ENCODE data around the gene ERMARD.

Gene ERMARD

DNA sequence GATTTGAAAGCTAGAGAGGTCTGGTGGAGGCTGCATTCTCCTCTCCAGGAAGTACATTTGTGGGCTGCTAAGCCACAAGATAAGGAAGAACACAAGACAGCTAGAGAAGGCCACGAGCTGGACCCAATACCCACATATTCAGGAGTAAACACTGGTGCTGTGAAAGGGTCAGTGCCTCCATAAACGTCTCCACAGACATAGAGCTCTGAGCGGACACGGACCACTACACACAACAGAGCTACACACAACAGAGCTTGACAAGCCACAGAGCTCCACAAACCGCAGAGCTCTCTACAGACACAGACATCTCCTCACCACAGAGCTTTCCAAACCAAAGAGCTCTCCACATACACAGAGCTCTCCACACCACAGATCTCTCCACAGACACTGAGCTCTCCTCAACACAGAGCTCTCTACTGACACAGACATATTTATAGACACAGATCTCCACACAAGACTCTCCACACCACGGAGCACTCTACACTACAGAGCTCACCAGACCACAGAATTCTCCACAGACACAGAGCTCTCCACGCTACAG, 51.9 kb downstream of the ERMARD start:
- no peak for DNase-seq

DNA sequence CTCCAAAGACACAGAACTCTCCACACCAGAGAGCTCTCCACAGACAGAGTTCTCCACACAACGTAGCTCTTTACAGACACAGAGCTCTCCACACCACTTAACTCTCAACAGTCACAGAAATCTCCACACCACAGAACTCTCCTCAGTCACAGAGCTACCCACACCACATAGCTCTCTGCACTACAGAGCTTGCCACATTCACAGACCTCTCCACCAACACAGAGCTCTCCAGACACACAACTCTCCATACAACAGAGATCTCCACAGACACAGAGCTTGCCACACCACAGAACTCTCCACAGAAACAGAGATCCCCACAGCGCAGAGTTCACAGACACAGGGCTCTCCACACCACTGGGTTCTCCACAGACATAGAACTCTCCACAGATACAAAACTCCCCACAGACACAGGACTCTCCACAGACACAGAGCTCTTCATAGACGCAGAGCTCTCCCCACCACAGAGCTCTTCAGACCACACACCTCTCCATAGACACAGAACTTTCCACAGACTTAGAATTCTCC, 52.5 kb downstream of the ERMARD start:
- no peak for DNase-seq

DNA sequence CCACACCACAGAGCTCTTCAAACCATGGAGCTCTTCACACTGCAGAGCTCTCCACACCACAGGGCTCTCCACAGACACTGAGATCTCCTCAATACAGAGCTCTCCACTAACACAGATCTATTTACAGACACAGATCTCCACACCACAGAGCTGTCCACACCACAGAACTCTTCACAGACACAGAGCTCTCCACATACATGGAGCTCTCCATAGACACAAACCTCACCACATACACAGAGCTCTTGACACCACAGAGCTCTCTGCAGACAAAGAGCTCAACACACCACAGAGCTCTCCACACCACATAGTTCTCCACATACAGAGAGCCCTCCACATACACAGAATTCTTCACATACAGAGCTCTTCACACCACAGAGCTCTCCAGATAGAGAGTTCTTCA, 53.0 kb downstream of the ERMARD start:
- no peak for DNase-seq

DNA sequence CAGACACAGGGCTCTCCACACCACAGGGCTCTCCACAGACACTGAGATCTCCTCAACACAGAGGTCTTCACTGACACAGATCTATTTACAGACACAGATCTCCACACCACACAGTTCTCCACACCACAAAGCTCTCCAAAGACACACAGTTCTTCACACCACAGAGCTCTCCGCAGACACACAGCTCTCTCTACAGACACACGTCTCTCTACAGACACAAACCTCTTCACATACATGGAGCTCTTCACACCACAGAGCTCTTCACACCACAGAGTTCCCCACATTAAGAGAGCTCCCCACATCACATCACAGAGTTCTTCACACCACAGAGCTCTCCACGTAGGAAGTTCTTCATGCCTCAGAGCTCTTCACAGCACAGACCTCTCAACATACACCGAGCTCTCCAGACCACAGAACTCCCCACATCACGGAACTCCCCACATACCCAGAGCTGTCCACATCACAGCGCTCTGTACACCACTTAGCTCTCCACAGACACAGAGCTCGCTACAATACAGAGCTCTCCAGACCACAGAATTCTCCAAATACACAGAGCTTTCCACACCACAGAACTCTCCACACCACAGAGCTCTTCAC, 53.9 kb downstream of the ERMARD start:
- no peak for DNase-seq

DNA sequence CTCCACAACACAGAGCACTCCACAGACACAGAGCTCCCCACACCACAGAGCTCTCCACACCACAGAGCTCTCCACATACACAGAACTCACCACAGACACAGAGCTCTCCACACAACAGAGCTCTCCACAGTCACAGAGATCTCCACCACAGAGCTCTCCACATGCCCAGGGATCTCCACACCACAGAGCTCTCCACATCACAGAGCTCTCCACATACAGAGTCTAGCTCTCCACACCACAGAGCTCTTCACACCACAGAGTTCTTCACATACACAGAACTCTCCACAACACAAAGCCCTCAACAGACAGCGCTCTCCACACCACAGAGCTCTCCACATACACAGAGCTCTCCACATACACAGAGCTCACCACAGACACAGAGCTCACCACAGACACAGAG, 55.3 kb downstream of the ERMARD start:
- DNase-seq, result no peak

DNA sequence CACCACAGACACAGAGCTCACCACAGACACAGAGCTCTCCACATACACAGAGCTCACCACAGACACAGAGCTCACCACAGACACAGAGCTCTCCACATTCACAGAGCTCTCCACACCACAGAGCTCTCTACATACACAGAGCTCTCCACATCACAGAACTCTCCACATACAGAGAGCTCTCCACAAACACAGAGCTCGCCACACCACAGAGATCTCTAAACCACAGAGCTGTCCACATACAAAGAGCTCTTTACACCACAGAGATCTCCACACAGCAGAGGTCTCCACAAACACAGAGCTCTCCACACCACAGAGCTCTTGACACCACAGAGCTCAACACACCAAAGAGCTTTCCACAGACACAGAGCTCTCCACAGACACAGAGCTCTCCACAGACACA, 55.8 kb downstream of the ERMARD start:
- DNase-seq, result no peak

DNA sequence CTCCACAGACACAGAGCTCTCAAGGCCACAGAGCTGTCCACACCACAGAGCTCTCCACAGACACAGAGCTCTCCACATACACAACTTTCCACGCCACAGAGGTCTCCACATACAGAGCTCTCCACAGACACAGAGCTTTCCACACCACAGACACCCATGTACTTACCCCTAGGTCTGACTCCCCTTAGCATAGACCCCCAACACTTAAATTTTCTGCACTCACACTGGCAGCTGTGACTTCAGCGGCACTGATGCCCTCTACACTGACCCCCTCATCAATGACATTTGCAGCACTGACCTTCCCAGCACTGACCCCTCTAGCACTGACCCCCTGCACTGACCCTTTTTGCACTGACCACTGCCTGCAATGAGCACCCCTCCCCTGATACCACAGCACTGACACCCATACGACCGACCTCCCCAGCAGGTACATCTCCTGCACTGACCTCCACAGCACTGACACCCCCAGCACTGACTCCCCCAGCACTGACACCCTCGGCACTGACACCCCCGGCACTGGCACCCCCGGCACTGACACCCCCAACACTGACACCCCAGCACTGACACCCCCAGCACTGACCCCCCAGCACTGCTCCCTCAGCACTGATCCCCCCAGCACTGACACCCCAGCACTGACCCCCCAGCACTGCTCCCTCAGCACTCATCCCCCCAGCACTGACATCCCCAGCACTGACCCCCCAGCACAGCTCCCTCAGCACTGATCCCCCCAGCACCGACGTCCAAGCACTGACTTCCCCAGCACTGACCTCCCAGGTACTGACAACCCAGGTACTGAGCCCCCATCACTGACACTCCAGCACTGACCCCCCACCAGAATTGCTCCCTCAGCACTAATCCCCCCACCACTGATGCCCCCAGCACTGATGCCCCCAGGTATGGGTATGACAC, 56.5 kb downstream of the ERMARD start:
- no peak for DNase-seq

DNA sequence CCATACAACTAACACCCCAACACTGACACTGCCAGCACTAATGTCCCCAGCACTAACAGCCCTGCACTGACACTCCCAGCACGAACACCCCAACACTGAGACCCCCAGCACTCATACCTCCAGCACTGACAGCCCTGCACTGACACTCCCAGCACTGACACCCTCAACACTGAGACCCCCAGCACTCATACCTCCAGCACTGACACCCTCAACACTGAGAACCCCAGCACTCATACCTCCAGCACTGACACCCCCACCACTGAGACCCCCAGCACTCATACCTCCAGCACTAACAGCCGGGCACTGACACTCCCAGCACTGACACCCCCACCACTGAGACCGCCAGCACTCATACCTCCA, 57.2 kb downstream of the ERMARD start:
- no peak for DNase-seq

DNA sequence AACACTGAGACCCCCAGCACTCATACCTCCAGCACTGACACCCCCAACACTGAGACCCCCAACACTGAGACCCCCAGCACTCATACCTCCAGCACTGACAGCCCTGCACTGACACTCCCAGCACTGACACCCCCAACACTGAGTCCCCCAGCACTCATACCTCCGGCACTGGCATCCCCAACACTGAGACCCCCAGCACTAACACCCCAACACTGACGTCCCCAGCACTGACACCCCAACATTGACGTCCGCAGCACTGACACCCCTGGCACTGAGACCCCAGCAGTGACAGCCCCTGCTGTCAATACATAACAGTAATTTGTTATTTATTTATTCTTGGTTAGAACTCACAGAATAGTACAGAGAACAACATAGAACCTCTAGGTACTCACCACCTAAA, 58.0 kb downstream of the ERMARD start:
- no peak for DNase-seq

DNA sequence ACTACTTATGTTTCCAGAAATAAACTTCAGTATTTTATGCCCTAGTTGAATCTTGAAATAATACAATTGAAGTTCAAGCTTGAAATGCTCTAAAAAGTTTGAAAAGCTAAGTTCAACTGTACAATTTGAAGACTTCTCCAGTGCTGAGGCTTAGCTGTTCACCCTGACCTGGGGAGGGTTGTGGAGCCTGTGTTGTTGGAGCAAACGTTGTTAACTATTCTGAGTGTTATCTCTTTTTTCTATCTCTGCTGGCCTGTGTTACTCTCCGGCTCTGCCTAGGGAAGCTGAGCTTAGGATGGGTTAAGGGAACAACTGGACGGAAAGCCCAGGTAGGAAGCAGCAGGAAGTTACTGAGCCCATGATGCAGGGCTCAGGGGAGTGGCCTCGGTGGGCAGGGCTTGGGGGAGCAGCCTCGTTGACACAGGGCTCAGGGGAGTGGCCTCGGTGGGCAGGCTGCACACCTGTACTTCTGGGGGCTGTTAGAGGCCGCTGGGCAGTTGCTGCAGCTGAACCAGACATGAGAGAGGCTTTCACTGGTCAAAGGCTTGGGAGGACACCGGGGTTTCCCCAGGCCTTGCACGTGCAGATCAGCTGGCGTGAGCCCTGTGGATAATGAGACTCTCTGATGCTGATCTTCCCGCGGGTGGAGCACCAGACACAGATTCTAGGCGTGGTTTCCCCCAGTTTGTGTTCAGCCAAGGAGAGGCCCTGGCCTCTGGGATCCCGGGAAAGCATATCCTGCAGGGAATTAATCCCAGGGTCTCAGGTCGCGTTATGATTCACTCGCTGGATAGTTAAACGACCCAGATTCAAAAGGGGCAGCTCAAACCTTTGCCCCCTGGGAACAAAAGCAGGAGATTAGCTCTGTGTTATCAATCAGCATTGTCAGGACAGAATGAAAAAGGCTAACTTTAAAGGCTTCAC, 58.9 kb downstream of the ERMARD start:
- DNase-seq, result no peak

DNA sequence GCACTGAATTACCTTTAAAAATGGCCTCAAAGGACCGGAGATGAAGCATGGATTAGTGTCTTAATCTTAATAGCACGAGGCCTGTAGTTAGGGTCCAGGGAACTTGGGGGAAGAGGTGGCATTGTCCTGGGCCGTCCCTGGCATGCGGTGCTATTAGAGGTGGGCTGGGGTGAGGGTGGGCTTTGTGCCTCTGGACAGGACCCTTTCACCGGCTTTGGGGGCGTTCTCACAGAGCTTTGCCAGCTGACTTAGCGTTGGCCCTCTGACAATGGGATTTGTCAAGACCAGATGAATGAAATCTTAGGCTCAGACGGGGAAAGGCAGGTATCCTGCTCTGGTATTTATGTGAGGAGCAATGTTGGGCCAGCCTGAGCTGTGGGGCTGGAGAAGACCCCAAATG, 59.6 kb downstream of the ERMARD start:
- DNase-seq, result no peak

DNA sequence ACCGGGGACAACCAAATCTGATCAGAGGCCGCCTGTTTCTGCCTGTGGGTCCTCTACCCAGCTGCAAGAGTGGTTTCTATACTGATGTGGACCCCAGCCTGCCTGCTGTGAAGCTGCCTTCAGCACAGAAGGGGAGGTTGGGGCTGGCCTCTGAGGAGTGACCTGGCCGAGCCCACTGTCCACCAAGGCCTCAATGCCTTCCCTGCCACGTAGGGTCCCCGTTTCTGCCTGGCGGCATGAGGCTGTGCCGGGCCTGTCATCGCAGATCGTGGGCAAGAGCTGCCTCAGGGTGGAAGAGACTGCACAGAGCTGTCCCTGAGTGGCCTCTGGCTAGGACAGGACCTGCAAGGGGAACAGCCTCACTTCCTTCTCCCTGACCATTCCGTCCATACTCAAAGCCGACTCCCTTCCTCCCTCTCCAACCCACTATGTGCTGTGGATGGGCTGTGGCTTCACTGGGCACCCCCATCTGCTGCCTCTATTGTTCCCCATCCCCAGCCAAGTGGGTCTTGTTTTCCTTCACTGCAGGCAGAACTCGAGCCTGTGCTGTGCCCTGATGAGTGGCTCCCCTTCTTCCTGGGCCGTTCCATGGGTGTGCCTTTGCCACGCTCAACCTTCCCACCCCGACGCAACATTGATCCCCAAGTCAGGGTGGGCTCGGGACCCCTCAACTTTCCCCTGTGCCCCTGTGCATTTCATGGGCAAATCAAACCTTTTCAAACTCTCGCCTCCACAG, 60.3 kb downstream of the ERMARD start:
- no peak for DNase-seq

DNA sequence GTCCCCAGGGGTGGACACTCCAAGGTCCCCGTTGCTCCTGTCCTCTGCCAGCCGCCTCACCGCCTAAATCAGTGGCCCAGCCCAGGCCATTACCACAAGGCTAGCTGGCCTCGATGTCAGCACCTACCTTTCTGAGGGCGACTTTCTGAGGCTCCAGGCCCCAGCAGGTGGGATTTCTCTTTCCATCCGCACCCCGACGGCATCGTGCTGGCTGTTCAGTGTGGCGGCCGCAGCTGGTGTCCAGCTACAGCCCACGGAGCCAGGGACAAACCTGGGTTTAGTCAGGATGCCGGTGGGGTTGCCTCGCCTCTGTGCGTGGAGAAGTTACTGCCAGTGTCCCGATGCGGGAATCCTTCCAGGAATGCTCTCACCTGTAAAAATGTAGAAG, 60.8 kb downstream of the ERMARD start:
- DNase-seq, result no peak

DNA sequence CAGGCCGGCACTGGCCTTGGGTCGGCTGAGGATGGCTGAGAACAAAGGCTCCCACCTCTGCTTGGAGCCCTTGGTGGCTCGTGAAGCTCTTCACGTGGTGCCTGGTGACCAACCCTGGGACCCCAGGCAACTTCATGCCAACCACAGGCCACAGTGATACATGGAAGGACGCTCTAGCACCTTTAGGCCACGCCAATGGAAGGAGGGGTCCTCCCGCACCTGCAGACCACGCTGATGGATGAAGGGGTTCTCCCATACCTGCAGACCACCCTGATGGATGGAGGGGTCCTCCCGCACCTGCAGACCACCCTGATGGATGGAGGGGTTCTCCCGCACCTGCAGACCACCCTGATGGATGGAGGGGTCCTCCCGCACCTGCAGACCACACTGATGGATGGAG, 62.5 kb downstream of the ERMARD start:
- DNase-seq, result no peak

DNA sequence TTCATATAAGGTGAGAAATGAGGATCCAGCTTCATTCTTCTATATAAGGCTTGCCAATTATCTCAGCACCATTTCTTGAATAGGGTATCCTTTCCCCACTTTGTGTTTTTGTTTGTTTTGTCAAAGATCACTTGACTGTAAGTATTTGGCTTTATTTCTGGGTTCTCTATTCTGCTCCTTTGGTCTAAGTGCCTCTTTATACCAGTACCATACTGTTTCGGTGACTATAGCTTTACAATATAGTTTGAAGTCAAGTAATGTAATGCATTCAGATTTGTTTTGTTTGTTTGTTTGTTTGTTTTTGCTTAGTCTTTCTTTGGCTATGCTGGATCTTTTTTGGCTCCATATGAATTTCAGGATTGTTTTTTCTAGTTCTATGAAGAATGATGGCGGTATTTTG, 64.6 kb downstream of the ERMARD start:
- no peak for DNase-seq

DNA sequence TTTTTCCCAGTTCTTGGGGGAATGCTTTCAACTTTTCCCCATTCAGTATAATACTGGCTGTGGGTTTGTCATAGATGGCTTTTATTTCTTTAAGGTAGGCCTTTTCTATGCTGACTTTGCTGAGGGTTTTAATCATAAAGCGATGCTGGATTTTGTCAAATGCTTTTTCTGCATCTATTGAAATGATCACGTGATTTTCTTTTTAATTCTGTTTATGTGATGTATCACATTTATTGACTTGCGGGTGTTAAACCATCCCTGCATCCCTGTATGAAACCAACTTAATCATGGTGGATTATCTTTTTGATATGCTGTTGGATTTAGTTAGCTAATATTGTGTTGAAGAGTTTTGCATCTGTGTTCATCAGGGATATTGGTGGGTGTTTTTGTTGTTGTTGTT, 65.6 kb downstream of the ERMARD start:
- DNase-seq, result no peak

DNA sequence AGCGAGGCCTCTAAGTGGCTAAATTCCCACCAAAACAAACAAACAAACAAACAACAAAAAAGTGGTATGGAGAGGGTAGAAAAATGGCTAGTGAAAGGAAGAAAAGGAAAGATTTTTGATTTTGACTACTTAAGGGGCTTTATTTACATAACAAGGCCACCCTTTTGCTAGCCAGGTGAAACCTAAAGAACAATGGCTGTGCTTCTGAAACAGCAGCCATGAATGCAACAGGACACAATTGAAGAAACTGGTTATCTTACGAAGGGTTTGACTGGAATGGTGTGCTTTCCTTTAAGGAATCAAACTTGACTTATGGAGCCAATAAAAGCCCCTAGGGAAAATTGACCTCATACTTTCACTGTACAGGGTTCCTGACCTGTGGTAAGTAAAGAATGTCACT, 68.9 kb downstream of the ERMARD start:
- DNase-seq, result no peak

DNA sequence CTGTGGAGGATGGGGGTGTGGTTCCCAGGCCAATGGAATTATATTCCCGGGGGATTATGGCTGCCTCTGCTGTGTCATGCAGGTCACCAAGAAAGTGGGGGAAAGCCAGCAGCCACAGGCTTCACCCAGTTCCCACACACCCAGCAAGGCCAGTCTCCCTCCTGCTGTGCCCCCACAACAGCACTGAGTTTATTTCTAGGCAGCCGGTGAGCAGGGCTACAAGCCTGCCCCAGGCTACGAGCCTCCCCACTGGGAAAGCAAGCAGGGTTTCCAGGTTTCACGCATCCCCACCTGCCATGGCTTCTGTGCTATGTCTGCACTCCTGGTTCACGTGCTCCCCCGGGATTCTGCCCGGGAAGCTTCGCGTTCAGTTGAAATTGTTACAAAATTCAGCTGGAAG, 72.6 kb downstream of the ERMARD start:
- DNase-seq, result peak; percentile 73

DNA sequence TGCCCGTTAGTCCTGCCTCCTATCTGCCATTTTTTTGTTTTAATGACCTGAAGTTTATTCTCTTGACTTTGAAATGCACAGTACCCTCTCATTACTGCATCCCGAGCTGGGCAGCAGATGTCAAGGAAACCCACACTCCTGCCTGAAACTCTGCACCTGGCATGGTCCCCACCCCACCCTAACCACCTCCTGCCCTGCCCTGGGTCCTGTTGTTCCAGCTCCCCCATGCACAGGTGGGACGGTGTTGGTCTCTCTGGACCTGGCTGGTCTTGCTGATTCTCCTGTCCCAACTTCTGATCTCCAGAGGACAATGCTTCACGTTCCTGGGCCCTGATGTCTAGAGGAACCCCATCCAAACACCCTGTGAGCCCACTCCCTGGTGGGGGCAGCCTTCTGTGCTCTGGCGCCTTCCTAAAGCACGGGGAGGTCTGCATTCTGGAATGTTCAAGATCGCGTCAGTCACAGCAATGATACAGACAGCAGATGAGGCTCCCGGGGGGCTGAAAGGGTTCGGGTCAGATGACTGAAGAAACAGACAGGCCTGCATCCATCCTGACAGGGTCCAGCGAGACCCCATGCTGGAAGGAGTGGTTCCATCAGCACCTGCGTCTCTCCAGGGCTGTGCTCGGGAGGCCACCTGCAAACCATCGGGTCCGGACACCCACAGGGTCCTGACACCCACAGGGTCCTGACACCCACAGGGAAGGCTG, 73.6 kb downstream of the ERMARD start:
- peak; percentile 36 for DNase-seq

DNA sequence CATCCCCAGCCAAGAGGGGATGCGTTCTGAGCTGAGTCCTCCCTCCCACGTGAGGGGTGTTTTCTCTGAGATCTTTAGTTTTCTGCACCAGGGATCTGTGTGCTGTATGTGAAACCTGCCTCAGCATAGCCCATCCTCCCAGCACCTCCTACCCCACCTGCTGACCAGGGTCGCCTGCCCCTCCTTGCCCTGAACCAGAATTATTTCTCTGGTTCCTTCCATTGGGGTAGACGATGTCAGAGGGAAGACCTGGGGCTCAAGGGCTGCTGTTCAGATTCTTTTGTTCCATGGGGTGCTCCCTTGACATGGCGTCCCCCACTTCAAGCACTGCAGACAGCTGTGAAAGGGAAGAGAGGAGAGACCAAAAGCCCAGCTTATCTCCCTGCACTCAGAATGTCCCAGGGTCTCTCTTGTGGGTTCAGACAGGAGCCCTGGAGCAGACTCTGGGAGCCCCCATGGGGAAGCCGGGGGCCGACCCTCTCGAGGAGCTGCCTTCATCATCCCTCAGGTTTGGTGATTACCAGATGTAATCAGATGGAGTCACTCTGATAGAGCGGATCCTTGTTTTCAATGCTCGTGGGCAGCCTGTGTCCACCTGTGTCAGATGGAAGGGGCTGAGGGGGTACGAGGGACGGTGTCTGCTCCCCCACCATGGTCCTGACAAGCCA, 74.3 kb downstream of the ERMARD start:
- no peak for DNase-seq

DNA sequence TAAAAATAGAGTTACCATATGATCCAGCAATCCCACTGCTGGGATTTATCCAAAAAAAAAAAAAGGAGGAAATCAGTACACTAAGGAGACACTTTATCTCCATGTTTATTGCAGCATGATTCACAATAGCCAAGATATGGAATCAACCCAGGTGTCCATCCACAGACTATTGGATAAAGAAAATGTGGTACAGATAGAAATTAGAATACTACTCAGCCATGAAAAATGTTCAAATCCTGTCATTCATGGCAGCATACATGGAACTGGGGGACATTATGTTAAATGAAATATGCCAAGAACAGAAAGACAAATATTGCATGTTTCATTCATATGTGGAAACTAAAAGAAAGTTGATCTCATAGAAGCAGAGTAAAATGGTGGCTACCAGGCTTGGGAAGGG, 75.3 kb downstream of the ERMARD start:
- no peak for DNase-seq

All from NCI-H2171 treated with DMSO at 0.1 percent for 48 hours (cell line).